ENCODE measurements around the gene LRMDA. TPM values are rescaled to one million over a fixed set of nuclear protein-coding genes. Genes with fewer than 3 reads are reported as not detected.

Gene LRMDA
- total and polyA plus RNA-seq, 2 of the 4 experiments (the other 2 are of a cell fraction) = 0.07 TPM; not detected in 1

GRCh38 chr10:76544789-76545188 is 1113.4 kb downstream of the LRMDA start:
- no peak overlapping the region for H2BK120ac ChIP-seq (ENCODE audit: low read depth, low read length)
- POLR2A ChIA-PET (ENCODE audit: unreplicated experiment) = interaction anchor here (0.6 kb wide), 1 partner anchor 458 kb away, joined by 4 read pairs; no protein-coding TSS in a partner anchor

More at GRCh38 chr10:76544789-76545188, 1113.4 kb downstream of the LRMDA start:
- no peak overlapping the region for H3K4ac ChIP-seq (ENCODE audit: low read depth, low read length)
- H2BK20ac ChIP-seq (ENCODE audit: low read depth, low read length) = no peak overlapping the region
- no peak overlapping the region for H3K27ac ChIP-seq (ENCODE audit: insufficient read depth, low read length)
- CTCF ChIA-PET = interaction anchor here (0.7 kb wide), 1 partner anchor 112 kb away, joined by 3 read pairs; no protein-coding TSS in a partner anchor
- no peaks in the 10 kb centered on the region for H4K20me1 ChIP-seq (ENCODE audit: insufficient read depth, low read length)
- H2AFZ ChIP-seq (replicated peaks; ENCODE audit: low read length, poor library complexity) = no peak overlapping the region
- H3K4me3 ChIP-seq (ENCODE audit: insufficient read depth, low read depth, low read length) = no peak overlapping the region
- H3K9me3 ChIP-seq (ENCODE audit: control insufficient read depth, insufficient read depth, low read length) = no peaks in the 10 kb centered on the region
- intact Hi-C loops (cut with micrococcal nuclease) = loop anchor here (10.0 kb wide), 1 partner anchor 620 kb away; no protein-coding TSS in a partner anchor
- no peak overlapping the region for H3K23ac ChIP-seq (ENCODE audit: low read depth, low read length)
- no peak overlapping the region for H4K5ac ChIP-seq (ENCODE audit: low read depth, low read length)
- H3K4me2 ChIP-seq (ENCODE audit: low read depth, low read length) = no peak overlapping the region
- dilution Hi-C loops (cut with HindIII; ENCODE audit: low sequenced_read_pairs, unreplicated experiment) = no loop called here
- ATAC-seq (ENCODE audit: low read depth) (no peak), DNase-seq (no peak)
- no peaks in the 10 kb centered on the region; the same call in 1 of the 2 replicates for H3K9me1 ChIP-seq (ENCODE audit: insufficient read depth, low read length)
- no peaks in the 10 kb centered on the region for H3K79me1 ChIP-seq (ENCODE audit: low read depth in 1 of 2, low read length in 2 of 2)
- H3K14ac ChIP-seq (replicated peaks; ENCODE audit: low read depth, low read length) = no peak overlapping the region
- no peak overlapping the region for H2AK9ac ChIP-seq (replicated peaks; ENCODE audit: low read depth, low read length, poor library complexity)
- no peak overlapping the region for H3K9ac ChIP-seq (ENCODE audit: low read depth, low read length)
- H3K56ac ChIP-seq (ENCODE audit: extremely low read depth, insufficient read depth, low read length) = no peak overlapping the region
- no peak for TF ChIP-seq RFX5 (IDR thresholded peaks at IDR 0.05; ENCODE audit: low read depth, low read length)
- no peak for TF ChIP-seq CEBPB (IDR thresholded peaks at IDR 0.05; ENCODE audit: low read depth, low read length)
- no peak for TF ChIP-seq RCOR1 (IDR thresholded peaks at IDR 0.05; ENCODE audit: insufficient replicate concordance, low read length)
- no peak for TF ChIP-seq NFE2L2 (IDR thresholded peaks at IDR 0.05; ENCODE audit: low read depth, low read length)
- TF ChIP-seq CTCF (conservative IDR thresholded peaks at IDR 0.05; ENCODE audit: low read depth, low read length) = no peak
- no peak for TF ChIP-seq RAD21 (IDR thresholded peaks at IDR 0.05; ENCODE audit: low read length)
- BruUV-seq (replicated peaks) = no TSS peak
- no peak overlapping the region for H3K18ac ChIP-seq (ENCODE audit: low read depth, low read length)
- peaks cover 4% of the 10 kb centered on the region; the same call in 1 of the 2 replicates for H3K27me3 ChIP-seq (ENCODE audit: control insufficient read depth, insufficient read depth, low read length)
- no peaks in the 10 kb centered on the region for H3K36me3 ChIP-seq (ENCODE audit: control insufficient read depth, insufficient read depth, low read length)
- no peak overlapping the region for H4K91ac ChIP-seq (ENCODE audit: insufficient read depth, low read depth, low read length)
- in situ Hi-C loops (cut with MboI; ENCODE audit: low sequenced_read_pairs) = loop anchor here (5.0 to 10.0 kb wide), 2 partner anchors 237 to 510 kb away; no protein-coding TSS in a partner anchor
- no CpG with 5 or more reads among the region's 1 CpG for WGBS, 2 experiments (ENCODE audit: extremely low coverage in 2 of 2, insufficient read length in 1 of 2)
- no peak overlapping the region for H2BK15ac ChIP-seq (ENCODE audit: low read depth, low read length)
- H2BK5ac ChIP-seq (ENCODE audit: low read depth, low read length, poor library complexity, severe bottlenecking) = no peak overlapping the region
- H2AK5ac ChIP-seq (ENCODE audit: low read depth, low read length) = no peak overlapping the region
- no peaks in the 10 kb centered on the region for H3K4me1 ChIP-seq (ENCODE audit: control insufficient read depth, insufficient read depth, low read length)
- H4K8ac ChIP-seq (ENCODE audit: low read depth in 2 of 2, low read length in 2 of 2) = no peak overlapping the region

Data from IMR-90 (cell line).